Measurements from ENCODE around the gene GPC1. TPM values are rescaled to one million over a fixed set of nuclear protein-coding genes. Genes with fewer than 3 reads are reported as not detected.

Gene GPC1
- total and polyA plus RNA-seq, 2 of the 4 experiments (the other 2 are of a cell fraction): 16.0 to 211 TPM

- no peak overlapping the region for H3K4me2 ChIP-seq (ENCODE audit: low read depth, low read length)
- no peak overlapping the region for H3K4me3 ChIP-seq (ENCODE audit: insufficient read depth, low read depth, low read length)
- TF ChIP-seq FOS (IDR thresholded peaks at IDR 0.05; ENCODE audit: low read depth, low read length) (no peak), POLR2A (IDR thresholded peaks at IDR 0.05; ENCODE audit: low read depth, low read length) (no peak)
- DNase-seq (no peak), ATAC-seq (ENCODE audit: low read depth) (no peak)
- no peak overlapping the region for H3K27ac ChIP-seq (ENCODE audit: insufficient read depth, low read length)
- no peak overlapping the region for H4K8ac ChIP-seq (ENCODE audit: low read depth in 2 of 2, low read length in 2 of 2)
- no peak overlapping the region for H2AFZ ChIP-seq (replicated peaks; ENCODE audit: low read length, poor library complexity)
- H3K9ac ChIP-seq (ENCODE audit: low read depth, low read length): no peak overlapping the region
- H2BK120ac ChIP-seq (ENCODE audit: low read depth, low read length): no peak overlapping the region
- in situ Hi-C loops (cut with MboI; ENCODE audit: low sequenced_read_pairs) (no loop called here), intact Hi-C loops (cut with micrococcal nuclease) (no loop called here), dilution Hi-C loops (cut with HindIII; ENCODE audit: low sequenced_read_pairs, unreplicated experiment) (no loop called here)
- H3K14ac ChIP-seq (replicated peaks; ENCODE audit: low read depth, low read length): no peak overlapping the region
- no peak overlapping the region for H2BK15ac ChIP-seq (ENCODE audit: low read depth, low read length)
- no peak overlapping the region for H3K4ac ChIP-seq (ENCODE audit: low read depth, low read length)
- H2BK5ac ChIP-seq (ENCODE audit: low read depth, low read length, poor library complexity, severe bottlenecking): no peak overlapping the region
- no peak overlapping the region for H3K56ac ChIP-seq (ENCODE audit: extremely low read depth, insufficient read depth, low read length)
- no peaks in the 10 kb centered on the region for H3K4me1 ChIP-seq (ENCODE audit: control insufficient read depth, insufficient read depth, low read length)
- peaks cover 39% of the 10 kb centered on the region for H3K36me3 ChIP-seq (ENCODE audit: control insufficient read depth, insufficient read depth, low read length)
- 91% methylated on average over 7 of the region's 17 CpGs; no CpG with 5 or more reads in 1 of the 2 experiments for WGBS, 2 experiments (ENCODE audit: extremely low coverage in 2 of 2, insufficient read length in 1 of 2)
- H3K27me3 ChIP-seq (ENCODE audit: control insufficient read depth, insufficient read depth, low read length): no peaks in the 10 kb centered on the region
- BruUV-seq (replicated peaks): no TSS peak
- POLR2A ChIA-PET (ENCODE audit: unreplicated experiment): no interaction called here
- H4K91ac ChIP-seq (ENCODE audit: insufficient read depth, low read depth, low read length): no peak overlapping the region
- H2AK9ac ChIP-seq (replicated peaks; ENCODE audit: low read depth, low read length, poor library complexity): no peak overlapping the region
- no peak overlapping the region for H3K18ac ChIP-seq (ENCODE audit: low read depth, low read length)
- H4K5ac ChIP-seq (ENCODE audit: low read depth, low read length): no peak overlapping the region
- H2BK20ac ChIP-seq (ENCODE audit: low read depth, low read length): no peak overlapping the region
- CTCF ChIA-PET: no interaction called here
- H3K79me1 ChIP-seq (ENCODE audit: low read depth in 1 of 2, low read length in 2 of 2): peaks cover 0 to 19% of the 10 kb centered on the region in 2 experiments; a peak in 2 of 4 replicates
- H3K9me3 ChIP-seq (ENCODE audit: control insufficient read depth, insufficient read depth, low read length): no peaks in the 10 kb centered on the region
- H3K23ac ChIP-seq (ENCODE audit: low read depth, low read length): no peak overlapping the region
- H2AK5ac ChIP-seq (ENCODE audit: low read depth, low read length): no peak overlapping the region
- H4K20me1 ChIP-seq (ENCODE audit: insufficient read depth, low read length): peaks cover 14% of the 10 kb centered on the region
- peaks cover 4% of the 10 kb centered on the region; the same call in 1 of the 2 replicates for H3K9me1 ChIP-seq (ENCODE audit: insufficient read depth, low read length)
These were observed 26.1 kb downstream of the GPC1 start for GRCh38 chr2:240461471-240462072.
